HepG2 (cell line): ENCODE results near the gene PITPNM2. TPM values are rescaled to one million over a fixed set of nuclear protein-coding genes. Genes with fewer than 3 reads are reported as not detected.

Source experiments
- ATAC-seq: fragments of 200-7000 bp; cut with Tn5 transposase; 3 replicates; pipeline ENCODE4 v1.9.1; 2020; ENCODE audit warnings: mild to moderate bottlenecking, moderate library complexity
- BruUV-seq: library from RNA; stranded (reverse); fragments of 400-500 nt; replicated peaks from 2 replicates; lab custom pipeline; 2021; lab: Mats Ljungman, UMichigan
- CTCF ChIA-PET: fragments of 300-600 bp; formaldehyde crosslinking; extraction: SDS; loops from one replicate; lab custom pipeline; 2021; ENCODE audit warnings: low total read pairs, inconsistent platforms, low intra/inter-chr PET ratio; lab: Yijun Ruan, JAX
- POLR2A ChIA-PET: fragments of 350-600 bp; sonication (Branson Sonifier 250); formaldehyde crosslinking; loops from one replicate; lab custom pipeline; 2020; ENCODE audit warnings: antibody characterized with exemption, inconsistent platforms; lab: Yijun Ruan, JAX
- DNase-seq: peaks from one replicate; pipeline ENCODE4 v3.0.0-alpha.2; 2015; ENCODE audit warnings: low spot score
- FAIRE-seq: peaks from 3 replicates; lab custom pipeline; 2011; peaks lifted over from hg19 to GRCh38; lab: Jason Lieb, UNC
- H2AFZ ChIP-seq: one replicate; pipeline ENCODE4 v1.6.1; 2011; ENCODE audit warnings: low read length, inconsistent platforms
- H3K27ac ChIP-seq: fragments of 300-600 bp; 3 replicates; pipeline ENCODE4 v1.8.0; 2011; ENCODE audit warnings: mixed run types, mild to moderate bottlenecking, mixed read lengths, low read length, inconsistent platforms; ENCODE audit not compliant: insufficient read depth; ENCODE audit errors: extremely low read length
- H3K27me3 ChIP-seq, 2 experiments: fragments of 200-600 bp in 1 of 2; 2 replicates in 1 of 2; 3 replicates in 1 of 2; pipeline versions ENCODE4 v1.6.0 to v1.8.0; 2011; ENCODE audit warnings: low read length in 2 of 2, mild to moderate bottlenecking in 2 of 2, moderate library complexity in 2 of 2, inconsistent platforms in 1 of 2; ENCODE audit not compliant: insufficient read depth in 2 of 2, control insufficient read depth in 1 of 2
- H3K36me3 ChIP-seq, 2 experiments: fragments of 200-600 bp in 1 of 2; replicated peaks in 1 of 2; 2 replicates in 1 of 2; 3 replicates in 1 of 2; pipeline versions ENCODE4 v1.5.1 to v1.8.0; 2011; ENCODE audit warnings: low read length in 2 of 2, inconsistent platforms in 1 of 2; ENCODE audit not compliant: insufficient read depth in 2 of 2, control insufficient read depth in 1 of 2
- H3K4me1 ChIP-seq: 2 replicates; pipeline ENCODE4 v1.5.1; 2012; ENCODE audit warnings: low read length, inconsistent platforms; ENCODE audit not compliant: insufficient read depth
- H3K4me2 ChIP-seq: 2 replicates; pipeline ENCODE4 v1.6.0; 2011; ENCODE audit warnings: low read depth, low read length, inconsistent platforms
- H3K4me3 ChIP-seq, 3 experiments: fragments of 200-600 bp in 1 of 3; sonication (generic), shearing (Covaris generic) in 1 of 3; replicated peaks in 1 of 3; 2 replicates each; pipeline ENCODE4 v1.5.1; 2011 to 2016; ENCODE audit warnings: low read length in 3 of 3, inconsistent platforms in 2 of 3, low read depth in 2 of 3, mild to moderate bottlenecking in 2 of 3, control low read depth in 1 of 3, mixed read lengths in 1 of 3; ENCODE audit not compliant: insufficient read depth in 1 of 3
- H3K79me2 ChIP-seq: one replicate; pipeline ENCODE4 v1.6.1; 2011; ENCODE audit warnings: low read length, inconsistent platforms; ENCODE audit not compliant: insufficient read depth
- H3K9ac ChIP-seq: 2 replicates; pipeline ENCODE4 v1.6.0; 2011; ENCODE audit warnings: mild to moderate bottlenecking, low read depth, low read length, inconsistent platforms; ENCODE audit not compliant: insufficient read depth
- H3K9me3 ChIP-seq: 2 replicates; pipeline ENCODE4 v1.5.1; 2012; ENCODE audit warnings: mild to moderate bottlenecking, low read length
- H4K20me1 ChIP-seq: 2 replicates; pipeline ENCODE4 v1.6.0; 2011; ENCODE audit warnings: inconsistent platforms, mild to moderate bottlenecking, low read length, moderate library complexity; ENCODE audit not compliant: insufficient read depth
- GLMP ChIP-seq: sonication (generic); formaldehyde crosslinking; IDR thresholded peaks from 2 replicates; pipeline ENCODE4 v1.9.0; 2021; ENCODE audit warnings: missing genetic modification reagents, mild to moderate bottlenecking, borderline replicate concordance
- HIC2 ChIP-seq: sonication (generic); formaldehyde crosslinking; IDR thresholded peaks from 2 replicates; pipeline ENCODE4 v1.9.0; 2022; ENCODE audit warnings: low read depth, missing genetic modification reagents
- MIER3 ChIP-seq: IDR thresholded peaks from 2 replicates; pipeline ENCODE4 v1.6.1; 2016; ENCODE audit warnings: missing compliant biosample characterization, borderline replicate concordance
- MTF2 ChIP-seq: sonication (generic); formaldehyde crosslinking; IDR thresholded peaks from 2 replicates; pipeline ENCODE4 v1.5.0; 2020; ENCODE audit warnings: missing genetic modification reagents, borderline replicate concordance
- ZNF296 ChIP-seq: sonication (generic); formaldehyde crosslinking; conservative IDR thresholded peaks from 2 replicates; pipeline ENCODE4 v1.5.0; 2020; ENCODE audit warnings: mild to moderate bottlenecking, missing genetic modification reagents
- ZNF772 ChIP-seq: sonication (generic); formaldehyde crosslinking; IDR thresholded peaks from 2 replicates; pipeline ENCODE4 v1.5.0; 2020; ENCODE audit warnings: mild to moderate bottlenecking, missing genetic modification reagents
- WGBS: methylation state at CpG from one replicate; pipeline ENCODE4 v1.1.6; 2017; ENCODE audit warnings: low lambda C conversion rate; 5-methylcytosine and 5-hydroxymethylcytosine counted together
- in situ Hi-C: cut with HindIII; loops from 2 replicates; pipeline ENCODE4 v1.10.0; 2017; ENCODE audit warnings: low pct_unique_long_range_greater_than_20kb; ENCODE audit not compliant: extremely low pct_ligation_motif_present
- intact Hi-C: fragments of 100-400 bp; cut with micrococcal nuclease; formaldehyde crosslinking; loops from one replicate; pipeline ENCODE4 v1.10.0; 2022; ENCODE audit not compliant: unreplicated experiment
- polyA plus RNA-seq, 8 experiments: library from polyadenylated mRNA; depleted of rRNA in 3 of 8; stranded (reverse) in 7 of 8; unstranded in 1 of 8; fragments of >200 nt; fragmentation: Illumina TruSeq in 4 of 8; extraction: Trizol in 4 of 8; gene quantifications; 2 replicates each; pipeline versions ENCODE4 v1.2.1 to v1.2.3, GENCODE V29; 2011 to 2016; ENCODE audit warnings: low read depth in 4 of 8, missing spikeins in 1 of 8, mixed read lengths in 1 of 8; ENCODE audit not compliant: insufficient read depth in 1 of 8
- total RNA-seq, 5 experiments: library from RNA; depleted of rRNA; stranded (reverse); fragments of >200 nt; fragmentation: Illumina TruSeq; extraction: Trizol; gene quantifications; 2 replicates each; pipeline ENCODE4 v1.2.3, GENCODE V29; 2016; ENCODE audit warnings: low read depth in 1 of 5
- TF ChIP-seq, protein P1 (sequence below): sonication (generic); formaldehyde crosslinking; IDR thresholded peaks from 2 replicates; pipeline ENCODE4 v1.4.0; 2020; ENCODE audit warnings: mild to moderate bottlenecking, missing genetic modification reagents

PITPNM2 gene
- total and polyA plus RNA-seq, 2 of the 13 experiments (the other 11 are each of a cell fraction or from before 2014, with no cell fraction given), result 4.2 to 5.3 TPM

GRCh38 chr12:123139926-123140675 is 10.8 kb downstream of the PITPNM2 start (continued):
- TF ChIP-seq ZNF296 (CRISPR knock-in tag) (no peak), HIC2 (CRISPR knock-in tag) (no peak)

- BruUV-seq, result no TSS peak
- in situ Hi-C loops (no loop called here), intact Hi-C loops (no loop called here)
- H3K9ac ChIP-seq, result no peak overlapping the region
- DNase-seq (no peak), ATAC-seq (no peak), FAIRE-seq (no peak)
- no peak overlapping the region for H3K27ac ChIP-seq
- H3K79me2 ChIP-seq, result peaks cover 22% of the 10 kb centered on the region
- H3K27me3 ChIP-seq, result no peaks in the 10 kb centered on the region
- WGBS, result 91% methylated on average over 8 of the region's 8 CpGs
- H3K4me2 ChIP-seq, result no peak overlapping the region
- H3K9me3 ChIP-seq, result no peaks in the 10 kb centered on the region
- ChIA-PET CTCF (no interaction called here), POLR2A (no interaction called here)
- H3K4me3 ChIP-seq, result no peak overlapping the region
- peaks cover 0 to 3% of the 10 kb centered on the region in 2 experiments; a peak in 3 of 5 replicates for H3K36me3 ChIP-seq
- no peaks in the 10 kb centered on the region for H4K20me1 ChIP-seq
- no peak overlapping the region for H2AFZ ChIP-seq
- peaks cover 36% of the 10 kb centered on the region for H3K4me1 ChIP-seq
- TF ChIP-seq MTF2 (no peak), ZNF772 (CRISPR knock-in tag) (no peak), MIER3 (no peak), GLMP (CRISPR knock-in tag) (no peak)
- TF ChIP-seq, protein P1, sequence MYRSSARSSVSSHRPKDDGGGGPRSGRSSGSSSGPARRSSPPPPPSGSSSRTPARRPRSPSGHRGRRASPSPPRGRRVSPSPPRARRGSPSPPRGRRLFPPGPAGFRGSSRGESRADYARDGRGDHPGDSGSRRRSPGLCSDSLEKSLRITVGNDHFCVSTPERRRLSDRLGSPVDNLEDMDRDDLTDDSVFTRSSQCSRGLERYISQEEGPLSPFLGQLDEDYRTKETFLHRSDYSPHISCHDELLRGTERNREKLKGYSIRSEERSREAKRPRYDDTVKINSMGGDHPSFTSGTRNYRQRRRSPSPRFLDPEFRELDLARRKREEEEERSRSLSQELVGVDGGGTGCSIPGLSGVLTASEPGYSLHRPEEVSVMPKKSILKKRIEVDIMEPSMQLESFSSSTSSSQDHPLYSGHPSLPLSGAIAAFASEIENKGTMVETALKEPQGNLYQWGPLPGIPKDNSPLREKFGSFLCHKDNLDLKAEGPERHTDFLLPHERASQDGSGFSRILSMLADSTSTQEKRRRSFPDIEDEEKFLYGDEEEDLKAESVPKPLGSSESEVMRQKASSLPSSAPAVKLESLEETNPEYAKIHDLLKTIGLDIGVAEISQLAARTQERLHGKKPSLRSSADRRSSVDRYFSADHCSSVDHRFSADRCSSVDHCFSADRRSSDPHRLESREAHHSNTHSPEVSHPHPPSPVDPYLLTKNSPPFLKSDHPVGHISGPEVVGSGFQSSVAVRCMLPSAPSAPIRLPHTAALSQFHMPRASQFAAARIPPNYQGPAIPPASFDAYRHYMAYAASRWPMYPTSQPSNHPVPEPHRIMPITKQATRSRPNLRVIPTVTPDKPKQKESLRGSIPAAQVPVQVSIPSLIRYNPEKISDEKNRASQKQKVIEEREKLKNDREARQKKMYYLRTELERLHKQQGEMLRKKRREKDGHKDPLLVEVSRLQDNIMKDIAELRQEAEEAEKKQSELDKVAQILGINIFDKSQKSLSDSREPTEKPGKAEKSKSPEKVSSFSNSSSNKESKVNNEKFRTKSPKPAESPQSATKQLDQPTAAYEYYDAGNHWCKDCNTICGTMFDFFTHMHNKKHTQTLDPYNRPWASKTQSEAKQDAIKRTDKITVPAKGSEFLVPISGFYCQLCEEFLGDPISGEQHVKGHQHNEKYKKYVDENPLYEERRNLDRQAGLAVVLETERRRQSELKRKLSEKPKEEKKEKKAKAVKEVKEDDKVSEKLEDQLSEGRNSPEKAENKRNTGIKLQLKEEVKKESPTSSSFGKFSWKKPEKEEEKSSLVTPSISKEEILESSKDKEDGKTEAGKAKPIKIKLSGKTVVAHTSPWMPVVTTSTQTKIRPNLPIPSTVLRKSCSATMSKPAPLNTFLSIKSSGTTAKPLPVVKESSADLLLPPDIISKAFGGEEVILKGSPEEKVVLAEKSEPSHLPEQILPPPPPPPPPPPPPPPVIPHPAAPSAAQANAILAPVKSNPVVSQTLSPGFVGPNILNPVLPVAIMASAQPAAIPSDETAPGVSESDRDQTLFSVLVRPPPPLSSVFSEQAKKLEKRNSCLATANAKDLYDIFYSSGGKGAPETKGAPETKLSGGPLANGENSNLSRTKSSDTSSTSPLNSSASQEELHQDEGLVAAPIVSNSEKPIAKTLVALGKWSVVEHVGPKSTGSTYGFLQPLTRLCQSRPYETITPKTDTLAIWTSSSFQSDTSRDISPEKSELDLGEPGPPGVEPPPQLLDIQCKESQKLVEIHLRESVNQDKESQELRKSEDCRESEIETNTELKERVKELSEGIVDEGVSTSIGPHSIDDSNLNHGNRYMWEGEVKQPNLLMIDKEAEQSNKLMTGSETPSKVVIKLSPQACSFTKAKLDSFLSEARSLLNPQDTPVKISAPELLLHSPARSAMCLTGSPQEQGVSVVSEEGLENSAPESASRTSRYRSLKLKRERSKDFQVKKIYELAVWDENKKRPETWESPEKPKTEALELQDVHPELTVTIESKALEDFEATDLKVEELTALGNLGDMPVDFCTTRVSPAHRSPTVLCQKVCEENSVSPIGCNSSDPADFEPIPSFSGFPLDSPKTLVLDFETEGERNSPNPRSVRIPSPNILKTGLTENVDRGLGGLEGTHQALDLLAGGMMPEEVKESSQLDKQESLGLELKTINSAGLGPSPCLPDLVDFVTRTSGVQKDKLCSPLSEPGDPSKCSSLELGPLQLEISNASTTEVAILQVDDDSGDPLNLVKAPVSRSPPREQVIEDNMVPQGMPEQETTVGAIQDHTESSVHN, result no peak
These were observed 15.2 kb downstream of the PITPNM2 start for GRCh38 chr12:123135688-123136087.
